ENCODE results near the gene HOTAIR. TPM values are rescaled to one million over a fixed set of nuclear protein-coding genes. Genes with fewer than 3 reads are reported as not detected.

HOTAIR gene
- polyA plus RNA-seq, 4 donors: 0.96 to 2.3 (median 1.8) TPM

DNA sequence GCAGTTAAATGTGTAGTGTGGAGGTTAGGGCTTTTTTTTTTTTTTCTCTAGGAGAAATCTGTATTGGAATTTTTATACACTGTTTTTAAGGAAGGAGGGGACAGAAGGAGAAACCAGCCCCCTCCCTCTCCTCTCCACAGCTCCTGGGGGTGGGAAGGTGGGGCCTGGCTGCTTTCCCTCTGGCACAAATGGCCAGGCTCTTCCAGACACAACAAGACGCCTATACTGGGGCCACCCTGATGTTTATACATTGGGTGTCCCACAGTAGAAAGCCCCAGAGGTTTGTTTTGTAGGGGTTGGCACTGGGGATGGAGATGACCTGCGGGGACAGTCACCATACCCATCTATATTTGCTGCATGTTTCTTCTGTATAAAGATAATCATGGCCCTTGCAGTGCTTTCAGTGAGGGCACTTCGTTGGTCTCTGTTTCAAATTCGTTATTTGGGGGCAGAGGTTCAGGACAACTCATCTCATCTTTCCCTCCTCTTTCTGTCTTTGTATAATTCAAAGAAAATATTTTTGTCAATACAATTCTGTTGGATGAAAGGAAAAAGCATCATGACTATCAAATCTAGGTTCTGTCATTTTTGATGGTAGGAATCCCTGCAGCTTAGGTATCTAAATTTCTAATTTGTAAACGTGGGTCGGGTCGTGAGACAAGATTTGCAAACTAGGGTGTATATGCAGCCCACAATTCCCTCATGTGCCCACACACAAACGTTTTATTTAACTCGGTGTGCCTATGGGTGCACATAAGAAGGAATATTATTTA, 2.3 kb upstream of the HOTAIR start:
- no peak for DNase-seq (ENCODE audit: low read depth in 4 of 4, low spot score in 2 of 4)

DNA sequence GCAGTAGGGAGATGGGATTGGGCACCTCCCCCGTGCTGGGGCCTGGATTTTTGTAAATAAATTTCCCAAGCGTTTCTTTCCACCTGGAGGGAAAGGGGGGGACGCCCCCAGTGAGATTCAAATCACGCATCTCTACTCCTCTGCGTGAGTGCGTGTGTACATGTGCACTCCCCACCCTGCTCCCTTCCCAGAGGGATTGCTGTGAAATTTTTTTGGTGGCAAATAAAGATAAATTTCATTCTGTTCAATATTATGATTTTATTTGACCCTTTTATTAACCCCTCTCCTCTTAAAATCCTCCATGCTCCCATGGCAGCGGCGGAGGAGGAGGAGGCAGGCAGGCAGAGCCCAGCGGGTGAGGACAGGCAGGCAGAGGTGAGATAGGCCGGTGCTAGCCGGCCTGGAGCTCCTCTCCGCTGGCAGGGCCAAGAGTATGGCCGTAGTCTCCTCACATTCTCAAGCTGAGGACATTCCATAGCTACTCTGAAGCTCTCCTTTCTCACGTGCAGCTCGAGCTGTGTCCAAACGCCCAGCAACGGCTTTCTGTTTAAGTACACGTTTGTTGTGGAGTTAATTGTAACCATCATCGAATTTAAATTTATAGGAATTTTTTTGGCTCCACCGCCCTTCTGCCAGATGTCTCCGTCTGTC, 1.5 kb upstream of the HOTAIR start:
- no peak for DNase-seq (ENCODE audit: low read depth in 4 of 4, low spot score in 2 of 4)

DNA sequence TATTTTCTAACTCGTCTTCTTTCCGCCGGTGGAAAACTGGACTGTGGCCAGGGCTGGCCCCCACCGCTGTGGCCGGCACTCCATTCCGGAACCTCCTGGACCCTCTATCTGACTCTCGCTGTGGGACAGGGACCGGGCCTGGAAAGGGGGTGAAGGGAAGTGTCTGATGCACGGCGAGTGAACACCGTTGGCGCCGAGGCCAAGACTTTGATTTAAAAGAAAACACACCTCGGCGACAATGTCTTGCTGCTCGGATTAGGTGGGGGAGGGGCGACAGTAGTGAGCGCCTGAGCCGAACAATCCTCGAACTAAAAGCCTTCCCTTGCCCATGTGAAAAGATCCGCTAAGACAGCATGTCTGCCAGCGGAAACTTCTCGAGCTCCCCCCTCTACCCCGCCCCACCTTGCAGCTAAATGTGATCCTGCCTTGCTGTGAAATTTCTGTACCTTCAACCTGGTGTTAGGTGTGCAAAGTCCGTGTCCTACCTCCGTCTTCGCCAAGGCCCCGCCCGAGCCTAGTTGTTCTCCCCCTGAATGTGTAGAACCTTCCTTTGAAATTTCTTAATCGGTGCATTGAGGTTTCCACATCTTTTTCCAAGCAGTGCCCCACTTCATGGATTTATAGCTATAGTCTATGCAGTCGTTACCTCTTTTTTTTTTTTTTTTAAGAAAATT, 862 bp upstream of the HOTAIR start:
- no peak for DNase-seq (ENCODE audit: low read depth in 4 of 4, low spot score in 2 of 4)

- DNase-seq (ENCODE audit: low read depth in 4 of 4, low spot score in 2 of 4): no peak
Observed at GRCh38 chr12:53975064-53975471, 314 bp upstream of the HOTAIR start.

DNA sequence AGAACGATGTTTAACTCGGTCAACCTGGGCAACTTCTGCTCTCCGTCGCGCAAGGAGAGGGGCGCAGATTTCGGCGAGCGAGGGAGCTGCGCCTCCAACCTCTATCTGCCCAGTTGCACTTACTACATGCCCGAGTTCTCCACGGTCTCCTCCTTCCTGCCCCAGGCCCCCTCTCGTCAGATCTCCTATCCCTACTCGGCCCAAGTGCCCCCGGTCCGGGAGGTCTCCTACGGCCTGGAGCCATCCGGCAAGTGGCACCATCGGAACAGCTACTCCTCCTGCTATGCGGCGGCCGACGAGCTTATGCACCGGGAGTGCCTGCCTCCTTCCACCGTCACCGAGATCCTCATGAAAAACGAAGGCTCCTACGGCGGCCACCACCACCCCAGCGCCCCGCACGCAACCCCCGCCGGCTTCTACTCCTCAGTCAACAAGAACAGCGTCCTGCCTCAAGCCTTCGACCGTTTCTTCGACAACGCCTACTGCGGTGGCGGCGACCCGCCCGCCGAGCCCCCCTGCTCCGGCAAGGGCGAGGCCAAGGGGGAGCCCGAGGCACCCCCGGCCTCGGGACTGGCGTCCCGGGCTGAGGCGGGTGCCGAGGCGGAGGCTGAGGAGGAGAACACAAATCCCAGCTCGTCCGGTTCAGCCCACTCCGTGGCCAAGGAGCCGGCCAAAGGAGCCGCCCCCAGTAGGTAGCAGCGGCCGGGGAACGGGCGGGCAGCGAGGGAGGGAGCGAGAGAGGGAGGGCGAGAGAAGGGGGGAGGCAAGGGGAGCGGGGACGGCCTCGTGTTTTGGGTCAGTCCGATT, 1.3 kb downstream of the HOTAIR start:
- no peak for DNase-seq (ENCODE audit: low read depth in 4 of 4, low spot score in 2 of 4)

- no peak for DNase-seq (ENCODE audit: low read depth in 4 of 4, low spot score in 2 of 4)
Observed at GRCh38 chr12:53972722-53973235, 2.0 kb downstream of the HOTAIR start, which contains the start of gene HOXC11. Gene HOXC11, plus strand, starts transcription at chr12:53973126. Its CDS starts 116 bp downstream, at chr12:53973242.

DNA sequence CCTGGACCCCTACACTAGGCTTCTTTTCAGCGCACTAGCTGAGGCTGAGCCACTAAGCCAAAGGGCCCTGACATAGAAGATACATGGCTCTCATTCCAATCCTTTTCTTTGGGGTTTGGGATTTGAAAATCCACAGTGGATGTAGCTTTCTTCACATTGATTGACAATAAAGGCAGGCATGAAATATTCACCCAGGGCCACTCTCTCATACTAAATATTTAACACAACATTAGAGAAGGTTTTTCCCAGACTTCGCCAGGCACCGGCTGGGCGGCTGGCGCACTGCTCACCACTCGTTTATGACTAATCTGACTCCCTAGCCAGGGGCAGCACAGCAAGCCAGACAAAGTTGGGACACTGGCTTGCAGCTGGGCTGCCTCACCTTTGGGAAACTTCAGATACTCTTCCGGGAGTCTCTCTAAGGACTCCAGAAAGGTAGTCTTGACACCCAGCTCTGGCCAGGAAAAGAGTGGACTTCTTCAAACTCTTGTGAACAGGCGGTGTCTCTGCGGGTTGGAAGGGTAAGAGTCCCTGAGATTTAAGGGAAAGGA, 2.5 kb downstream of the HOTAIR start:
- no peak for DNase-seq (ENCODE audit: low read depth in 4 of 4, low spot score in 2 of 4)

GRCh38 chr12:53971686-53972085, 3.1 kb downstream of the HOTAIR start:
- no peak for DNase-seq (ENCODE audit: low read depth in 4 of 4, low spot score in 2 of 4)

GRCh38 chr12:53971129-53971528, 3.6 kb downstream of the HOTAIR start:
- no peak for DNase-seq (ENCODE audit: low read depth in 4 of 4, low spot score in 2 of 4)

- DNase-seq (ENCODE audit: low read depth in 4 of 4, low spot score in 2 of 4): no peak
Observed at GRCh38 chr12:53970451-53970850, 4.3 kb downstream of the HOTAIR start.

DNA sequence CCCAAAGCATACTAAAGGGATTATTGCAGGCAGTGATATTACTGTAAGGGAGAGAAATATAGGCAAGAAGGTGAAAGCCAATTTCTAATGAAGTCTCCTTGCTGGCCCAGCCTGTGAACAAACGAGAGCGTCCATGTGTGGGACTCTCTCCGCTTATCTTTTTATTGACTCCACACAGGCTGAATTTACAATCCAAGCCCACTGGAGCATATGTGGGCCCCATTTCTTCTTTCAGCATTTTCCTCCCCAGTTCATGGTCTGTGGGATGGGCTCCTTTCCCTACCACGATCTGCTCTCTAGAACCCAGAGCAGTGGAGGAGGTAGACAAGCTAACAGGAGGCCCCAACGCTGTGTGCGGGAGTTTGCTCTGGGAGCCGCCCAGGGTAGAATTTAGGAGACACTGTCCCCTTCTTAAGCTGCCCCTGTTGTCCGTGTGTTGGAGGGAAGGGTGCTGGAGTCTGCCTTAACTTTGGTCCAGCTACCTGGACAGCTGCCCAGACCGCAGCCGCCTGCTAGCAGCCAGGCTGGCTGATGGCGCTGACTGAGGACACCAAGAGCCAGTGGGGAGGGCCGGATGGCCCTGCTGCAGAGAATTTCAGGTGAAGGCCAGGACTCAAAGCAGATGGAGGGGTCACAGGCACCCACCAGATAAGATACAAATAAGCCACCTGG, 5.0 kb downstream of the HOTAIR start:
- no peak for DNase-seq (ENCODE audit: low read depth in 4 of 4, low spot score in 2 of 4)

DNA sequence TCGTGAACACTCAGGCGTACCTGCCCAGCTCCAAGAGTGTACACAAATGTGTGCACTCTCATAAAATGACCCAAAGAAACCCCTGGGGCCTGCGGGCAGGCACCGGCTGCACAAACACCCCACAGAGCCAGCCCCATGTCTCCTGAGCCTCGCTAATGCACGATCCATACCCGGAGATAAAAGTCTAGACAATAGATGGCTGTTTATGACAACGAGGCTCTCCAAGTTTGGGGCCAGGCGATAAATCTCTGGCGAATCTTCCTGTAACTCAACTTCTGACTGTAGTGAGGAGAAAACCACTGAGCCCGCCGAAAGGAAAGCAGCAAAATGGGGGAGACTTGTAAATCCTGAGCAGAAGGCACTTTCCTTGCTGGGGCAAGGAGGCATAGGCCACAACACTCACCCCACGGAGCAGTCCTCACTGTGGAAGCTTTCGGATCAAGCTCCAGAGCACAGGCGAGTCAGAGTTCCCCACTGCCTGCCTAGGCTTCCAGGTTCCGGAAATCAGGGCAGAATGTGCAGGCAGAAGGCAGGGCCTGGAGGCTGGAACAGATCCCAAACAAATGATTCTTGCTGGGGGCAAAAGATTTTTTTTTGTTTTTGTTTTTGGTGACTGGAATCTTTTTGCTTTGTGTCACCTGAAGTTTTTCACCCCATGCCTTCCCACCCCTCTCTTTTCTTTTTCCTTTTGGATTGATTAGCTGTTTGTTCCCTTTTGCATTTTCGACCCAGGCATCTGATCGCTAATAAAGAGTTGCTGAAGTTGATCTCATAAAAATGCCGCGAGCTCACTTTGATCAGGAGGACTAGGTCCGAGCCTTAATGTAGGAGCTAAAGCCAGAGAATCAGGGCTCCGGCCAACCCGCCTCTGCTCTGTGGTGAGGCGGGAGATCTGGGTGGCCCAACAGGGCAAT, 6.3 kb downstream of the HOTAIR start:
- no peak for DNase-seq (ENCODE audit: low read depth in 4 of 4, low spot score in 2 of 4)

DNA sequence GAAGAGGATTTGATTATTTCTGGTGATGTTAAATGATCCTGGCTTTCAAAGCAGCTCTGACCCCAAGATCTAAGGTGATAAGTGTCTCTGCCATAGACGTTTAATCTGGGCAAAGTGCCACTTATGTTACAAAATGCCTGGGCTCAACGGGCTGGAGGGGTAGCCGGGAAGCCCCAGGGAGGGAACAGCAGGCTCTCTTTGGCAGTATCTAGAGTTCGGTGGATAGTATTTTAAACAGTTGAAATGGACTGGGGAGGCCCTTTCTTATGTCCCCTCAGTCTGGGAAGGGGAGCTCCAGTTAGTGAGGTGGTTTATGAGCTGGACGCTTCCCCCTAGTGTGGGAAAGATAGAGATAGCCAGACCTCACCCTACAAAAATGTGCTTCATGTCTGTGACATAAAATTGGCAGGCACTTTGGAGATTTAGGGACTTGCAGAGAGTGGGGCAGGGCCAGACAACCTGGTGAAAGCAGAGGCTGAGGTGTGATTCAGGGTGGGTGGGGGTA, 7.3 kb downstream of the HOTAIR start:
- DNase-seq (ENCODE audit: low read depth in 4 of 4, low spot score in 2 of 4): no peak

GRCh38 chr12:53966385-53967133, 8.2 kb downstream of the HOTAIR start:
- DNase-seq (ENCODE audit: low read depth in 4 of 4, low spot score in 2 of 4): no peak

GRCh38 chr12:53966085-53966384, 8.7 kb downstream of the HOTAIR start:
- DNase-seq (ENCODE audit: low read depth in 4 of 4, low spot score in 2 of 4): no peak

DNA sequence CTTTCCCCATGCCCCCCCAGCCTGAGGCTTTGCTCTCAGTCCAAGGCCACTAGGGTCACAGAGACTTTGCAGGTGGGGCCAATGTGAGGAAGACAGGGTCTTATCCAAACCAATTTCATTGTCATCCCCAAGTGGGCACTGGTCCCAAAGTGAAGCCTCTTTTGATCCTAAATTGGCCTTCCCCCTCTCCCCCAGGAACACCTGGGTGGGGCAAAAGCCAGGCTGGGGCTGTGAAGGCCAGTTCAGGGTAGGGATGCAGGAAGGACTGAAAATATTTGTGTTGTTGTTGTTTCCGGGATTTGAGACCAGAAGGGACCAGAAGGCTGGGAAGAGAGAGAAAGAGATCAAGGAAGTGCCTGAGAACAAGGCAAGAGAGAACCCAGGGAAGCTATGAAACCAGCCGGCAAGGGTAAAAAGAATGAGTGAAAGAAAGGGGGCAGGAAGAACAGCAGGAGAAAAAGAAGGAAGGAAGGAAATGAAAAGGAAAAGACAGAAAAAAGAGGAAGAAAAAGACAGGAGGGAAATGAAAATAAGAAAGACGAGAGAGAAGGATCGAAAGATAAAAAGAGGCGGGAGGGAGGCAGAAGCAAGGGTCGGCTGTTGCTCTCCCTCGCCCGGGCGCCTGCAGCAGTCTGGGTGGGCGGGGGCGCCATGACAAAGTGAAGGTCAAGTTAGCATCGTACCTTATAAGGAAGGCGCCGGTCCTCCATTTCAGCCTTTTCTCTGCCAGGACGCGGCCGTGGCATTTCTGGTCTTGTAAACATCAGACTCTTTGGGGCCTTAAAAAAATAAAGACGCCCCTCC, 9.3 kb downstream of the HOTAIR start:
- DNase-seq (ENCODE audit: low read depth in 4 of 4, low spot score in 2 of 4): no peak

- no peak for DNase-seq (ENCODE audit: low read depth in 4 of 4, low spot score in 2 of 4)
Observed at GRCh38 chr12:53964315-53964713, 10.4 kb downstream of the HOTAIR start.
